Measurements from ENCODE around the gene CBX3. TPM values are rescaled to one million over a fixed set of nuclear protein-coding genes. Genes with fewer than 3 reads are reported as not detected.

Gene CBX3
- total RNA-seq, 1 experiment from 2014 or later, result 308 TPM

- Histone ChIP-seq H3K4me3 (no peak overlapping the region), H3K27ac (peak overlapping the region; percentile 41), H3K79me2 (ENCODE audit: low read depth) (peaks cover 61% of the 10 kb centered on the region), H3K4me2 (no peak overlapping the region), H3K36me3 (ENCODE audit: low read depth) (peaks cover 76% of the 10 kb centered on the region), H3K9me2 (ENCODE audit: insufficient read depth) (no peaks in the 10 kb centered on the region), H3K27me3 (ENCODE audit: insufficient read depth, low read depth) (no peaks in the 10 kb centered on the region), H4K20me1 (ENCODE audit: insufficient read depth) (peaks cover 77% of the 10 kb centered on the region), H2AFZ (no peak overlapping the region), H3F3A (ENCODE audit: insufficient read depth, low read depth) (peaks cover 100% of the 10 kb centered on the region), H3K9me3 (ENCODE audit: insufficient read depth, low read depth) (no peaks in the 10 kb centered on the region), H3K4me1 (replicated peaks; ENCODE audit: insufficient read depth) (peaks cover 12% of the 10 kb centered on the region; the same call in 1 of the 2 replicates)
- no peak for DNase-seq
- TF ChIP-seq CTCF (conservative IDR thresholded peaks at IDR 0.05), result no peak
- TF ChIP-seq EZH2 (IDR thresholded peaks at IDR 0.05; ENCODE audit: low read depth), result no peak
- ChIA-PET CTCF (interaction anchor here (0.6 to 2.6 kb wide), 2 partner anchors 8 to 37 kb away, joined by 4 to 16 read pairs; partner anchors contain the start of gene NFE2L3), POLR2A (ENCODE audit: unreplicated experiment) (interaction anchor here (0.7 kb wide), 1 partner anchor 1561 kb away, joined by 3 read pairs; no protein-coding TSS in a partner anchor)
- intact Hi-C loops (cut with micrococcal nuclease; ENCODE audit: unreplicated experiment), result loop anchor here (10.0 kb wide), 1 partner anchor 295 kb away; no protein-coding TSS in a partner anchor
- no TSS peak for BruUV-seq (replicated peaks)
Measured at GRCh38 chr7:26189697-26190096, 11.8 kb upstream of the CBX3 start.

- Histone ChIP-seq H3K79me2 (ENCODE audit: low read depth) (peaks cover 69% of the 10 kb centered on the region), H2AFZ (no peak overlapping the region), H3K27me3 (ENCODE audit: insufficient read depth, low read depth) (no peaks in the 10 kb centered on the region), H4K20me1 (ENCODE audit: insufficient read depth) (peaks cover 83% of the 10 kb centered on the region), H3K4me2 (no peak overlapping the region), H3K27ac (peak overlapping the region; percentile 38), H3K36me3 (ENCODE audit: low read depth) (peaks cover 73% of the 10 kb centered on the region), H3K4me3 (no peak overlapping the region), H3K9me3 (ENCODE audit: insufficient read depth, low read depth) (no peaks in the 10 kb centered on the region), H3F3A (ENCODE audit: insufficient read depth, low read depth) (peaks cover 100% of the 10 kb centered on the region), H3K4me1 (replicated peaks; ENCODE audit: insufficient read depth) (peaks cover 16% of the 10 kb centered on the region; the same call in 1 of the 2 replicates), H3K9me2 (ENCODE audit: insufficient read depth) (no peaks in the 10 kb centered on the region)
- ChIA-PET POLR2A (ENCODE audit: unreplicated experiment) (no interaction called here), CTCF (no interaction called here)
- DNase-seq, result no peak
- intact Hi-C loops (cut with micrococcal nuclease; ENCODE audit: unreplicated experiment), result loop anchor here (10.0 kb wide), 1 partner anchor 296 kb away; no protein-coding TSS in a partner anchor
- BruUV-seq (replicated peaks), result no TSS peak
- TF ChIP-seq EZH2 (IDR thresholded peaks at IDR 0.05; ENCODE audit: low read depth) (no peak), CTCF (conservative IDR thresholded peaks at IDR 0.05) (no peak)
Measured at GRCh38 chr7:26190417-26190869, 11.1 kb upstream of the CBX3 start.

- Histone ChIP-seq H3K79me2 (ENCODE audit: low read depth) (peaks cover 78% of the 10 kb centered on the region), H3K27me3 (ENCODE audit: insufficient read depth, low read depth) (no peaks in the 10 kb centered on the region), H3K36me3 (ENCODE audit: low read depth) (peaks cover 76% of the 10 kb centered on the region), H3F3A (ENCODE audit: insufficient read depth, low read depth) (peaks cover 100% of the 10 kb centered on the region), H4K20me1 (ENCODE audit: insufficient read depth) (peaks cover 93% of the 10 kb centered on the region), H3K9me2 (ENCODE audit: insufficient read depth) (no peaks in the 10 kb centered on the region), H3K9me3 (ENCODE audit: insufficient read depth, low read depth) (no peaks in the 10 kb centered on the region), H3K27ac (peak overlapping the region; percentile 51), H3K4me3 (no peak overlapping the region), H3K4me2 (no peak overlapping the region), H3K4me1 (replicated peaks; ENCODE audit: insufficient read depth) (peaks cover 24% of the 10 kb centered on the region), H2AFZ (no peak overlapping the region)
- no peak for TF ChIP-seq CTCF (conservative IDR thresholded peaks at IDR 0.05)
- no peak for TF ChIP-seq EZH2 (IDR thresholded peaks at IDR 0.05; ENCODE audit: low read depth)
- POLR2A ChIA-PET (ENCODE audit: unreplicated experiment), result interaction anchor here (0.5 to 0.9 kb wide), 3 partner anchors 44 to 131 kb away, joined by 4 to 5 read pairs (median 5); no protein-coding TSS in a partner anchor
- intact Hi-C loops (cut with micrococcal nuclease; ENCODE audit: unreplicated experiment), result loop anchor here (10.0 kb wide), 1 partner anchor 297 kb away; no protein-coding TSS in a partner anchor
- BruUV-seq (replicated peaks), result no TSS peak
- CTCF ChIA-PET, result no interaction called here
- DNase-seq, result no peak
Measured at GRCh38 chr7:26191233-26191973, 10.1 kb upstream of the CBX3 start.

Data from PC-9 (cell line).